HepG2 (cell line): ENCODE results near the gene INHA. TPM values are rescaled to one million over a fixed set of nuclear protein-coding genes. Genes with fewer than 3 reads are reported as not detected.

ENCODE experiments used
- ARNT ChIP-seq: fragments of 450-650 bp; IDR thresholded peaks from 2 replicates; pipeline ENCODE4 v1.6.1; 2017
- CAMTA2 ChIP-seq: sonication (generic); formaldehyde crosslinking; IDR thresholded peaks from 2 replicates; pipeline ENCODE4 v1.4.0; 2020; ENCODE audit warnings: mild to moderate bottlenecking, missing genetic modification reagents, borderline replicate concordance
- CEBPG ChIP-seq: IDR thresholded peaks from 2 replicates; pipeline ENCODE4 v1.6.1; 2016
- ESRRA ChIP-seq: sonication (generic); formaldehyde crosslinking; IDR thresholded peaks from 2 replicates; pipeline ENCODE4 v1.5.1; 2020; ENCODE audit warnings: mild to moderate bottlenecking, low read depth, missing genetic modification reagents
- FOXJ3 ChIP-seq: sonication (generic); formaldehyde crosslinking; IDR thresholded peaks from 2 replicates; pipeline ENCODE4 v1.4.0; 2020; ENCODE audit warnings: missing genetic modification reagents, mild to moderate bottlenecking, borderline replicate concordance
- HNRNPLL ChIP-seq: fragments of 200-400 bp; formaldehyde crosslinking; IDR thresholded peaks from 2 replicates; pipeline ENCODE4 v1.6.1; 2017; ENCODE audit warnings: mild to moderate bottlenecking, low read depth, low read length; ENCODE audit not compliant: poor library complexity, severe bottlenecking
- HOXA5 ChIP-seq: sonication (generic); formaldehyde crosslinking; IDR thresholded peaks from 2 replicates; pipeline ENCODE4 v1.4.0; 2020; ENCODE audit warnings: missing genetic modification reagents
- MAX ChIP-seq: IDR thresholded peaks from 2 replicates; pipeline ENCODE4 v1.6.1; 2012; ENCODE audit warnings: inconsistent platforms
- MEIS2 ChIP-seq: sonication (generic); formaldehyde crosslinking; IDR thresholded peaks from 2 replicates; pipeline ENCODE4 v1.9.0; 2021; ENCODE audit warnings: mild to moderate bottlenecking, missing genetic modification reagents
- NAIF1 ChIP-seq: sonication (generic); formaldehyde crosslinking; IDR thresholded peaks from 2 replicates; pipeline ENCODE4 v1.5.0; 2020; ENCODE audit warnings: mild to moderate bottlenecking, missing genetic modification reagents, borderline replicate concordance
- PAX8 ChIP-seq: sonication (generic); formaldehyde crosslinking; IDR thresholded peaks from 2 replicates; pipeline ENCODE4 v1.8.0; 2022; ENCODE audit warnings: mild to moderate bottlenecking, missing genetic modification reagents, borderline replicate concordance
- SAFB2 ChIP-seq: sonication (generic); formaldehyde crosslinking; IDR thresholded peaks from 2 replicates; pipeline ENCODE4 v1.5.1; 2020; ENCODE audit warnings: missing genetic modification reagents, low read depth, mild to moderate bottlenecking, borderline replicate concordance
- STAT5B ChIP-seq: sonication (generic); formaldehyde crosslinking; IDR thresholded peaks from 2 replicates; pipeline ENCODE4 v1.4.0; 2020; ENCODE audit warnings: missing genetic modification reagents
- TRIM24 ChIP-seq: sonication (generic); formaldehyde crosslinking; IDR thresholded peaks from 2 replicates; pipeline ENCODE4 v1.8.0; 2022; ENCODE audit warnings: mild to moderate bottlenecking, missing genetic modification reagents
- ZBTB20 ChIP-seq: sonication (generic); formaldehyde crosslinking; IDR thresholded peaks from 2 replicates; pipeline ENCODE4 v1.8.1; 2023; ENCODE audit warnings: missing genetic modification reagents, low read depth, mild to moderate bottlenecking, borderline replicate concordance
- ZNF205 ChIP-seq: IDR thresholded peaks from 2 replicates; pipeline ENCODE4 v1.6.1; 2018; ENCODE audit warnings: missing biosample characterization, missing genetic modification reagents
- polyA plus RNA-seq, 8 experiments: library from polyadenylated mRNA; depleted of rRNA in 3 of 8; stranded (reverse) in 7 of 8; unstranded in 1 of 8; fragments of >200 nt; fragmentation: Illumina TruSeq in 4 of 8; extraction: Trizol in 4 of 8; gene quantifications; 2 replicates each; pipeline versions ENCODE4 v1.2.1 to v1.2.3, GENCODE V29; 2011 to 2016; ENCODE audit warnings: low read depth in 4 of 8, missing spikeins in 1 of 8, mixed read lengths in 1 of 8; ENCODE audit not compliant: insufficient read depth in 1 of 8
- total RNA-seq, 5 experiments: library from RNA; depleted of rRNA; stranded (reverse); fragments of >200 nt; fragmentation: Illumina TruSeq; extraction: Trizol; gene quantifications; 2 replicates each; pipeline ENCODE4 v1.2.3, GENCODE V29; 2016; ENCODE audit warnings: low read depth in 1 of 5
- TF ChIP-seq, protein P1 (sequence below): sonication (generic); formaldehyde crosslinking; IDR thresholded peaks from 2 replicates; pipeline ENCODE4 v1.4.0; 2020; ENCODE audit warnings: missing genetic modification reagents
- TF ChIP-seq, protein P2 (sequence below): sonication (generic); formaldehyde crosslinking; IDR thresholded peaks from 2 replicates; pipeline ENCODE4 v1.8.1; 2023; ENCODE audit warnings: missing genetic modification reagents, inconsistent platforms, borderline replicate concordance
- TF ChIP-seq, protein P3 (sequence below), 2 experiments: sonication (generic) in 1 of 2; formaldehyde crosslinking in 1 of 2; IDR thresholded peaks; 2 replicates each; pipeline versions ENCODE4 v1.4.0 to v1.6.1; 2016 to 2020; ENCODE audit warnings: borderline replicate concordance in 1 of 2, low read depth in 1 of 2, mild to moderate bottlenecking in 1 of 2, missing genetic modification reagents in 1 of 2
- TF ChIP-seq, protein P4 (sequence below): sonication (generic); formaldehyde crosslinking; IDR thresholded peaks from 2 replicates; pipeline ENCODE4 v1.9.0; 2021; ENCODE audit warnings: missing genetic modification reagents, borderline replicate concordance
- TF ChIP-seq, protein P5 (sequence below): sonication (generic); formaldehyde crosslinking; IDR thresholded peaks from 2 replicates; pipeline ENCODE4 v1.4.0; 2020; ENCODE audit warnings: missing genetic modification reagents, borderline replicate concordance

Gene INHA
- total and polyA plus RNA-seq, 2 of the 13 experiments (the other 11 are each of a cell fraction or from before 2014, with no cell fraction given), result 4.1 to 15.2 TPM

DNA sequence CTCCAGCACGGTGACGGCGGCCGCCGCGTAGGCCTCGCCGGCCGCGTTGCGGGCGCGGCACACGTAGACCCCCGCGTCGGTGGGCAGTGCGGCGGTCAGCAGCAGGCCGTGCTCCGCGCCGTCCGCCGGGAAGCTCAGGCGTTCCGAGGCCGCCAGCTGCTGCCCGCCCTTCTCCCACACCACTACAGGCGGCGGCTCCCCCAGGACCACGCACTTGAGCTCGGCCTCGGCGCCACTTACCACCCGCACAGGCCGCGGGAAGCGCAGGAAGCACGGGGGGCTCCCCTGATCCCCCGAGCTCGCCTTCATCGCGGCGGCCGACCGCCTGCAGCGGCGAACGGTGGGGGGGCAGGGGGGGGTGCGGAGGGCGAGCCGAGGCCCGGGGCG, 1.2 kb upstream of the INHA start (continued):
- TF ChIP-seq HNRNPLL (no peak), SAFB2 (CRISPR knock-in tag) (no peak), ARNT (no peak), CEBPG (CRISPR knock-in tag) (no peak), ZBTB20 (no peak), STAT5B (no peak), FOXJ3 (CRISPR knock-in tag) (no peak), NAIF1 (CRISPR knock-in tag) (no peak), MEIS2 (CRISPR knock-in tag) (no peak), HOXA5 (peak; percentile 50; the same call in 1 of the 2 replicates), CAMTA2 (CRISPR knock-in tag) (0 out of 2 replicates have a peak, but pooled peaks have one; percentile 34), ZNF205 (no peak), PAX8 (no peak), TRIM24 (CRISPR knock-in tag) (no peak), MAX (no peak), ESRRA (no peak)
- TF ChIP-seq, protein P1, sequence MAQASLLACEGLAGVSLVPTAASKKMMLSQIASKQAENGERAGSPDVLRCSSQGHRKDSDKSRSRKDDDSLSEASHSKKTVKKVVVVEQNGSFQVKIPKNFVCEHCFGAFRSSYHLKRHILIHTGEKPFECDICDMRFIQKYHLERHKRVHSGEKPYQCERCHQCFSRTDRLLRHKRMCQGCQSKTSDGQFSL (CRISPR knock-in tag), result peak; percentile 92; the same call in 1 of the 2 replicates
- TF ChIP-seq, protein P2, sequence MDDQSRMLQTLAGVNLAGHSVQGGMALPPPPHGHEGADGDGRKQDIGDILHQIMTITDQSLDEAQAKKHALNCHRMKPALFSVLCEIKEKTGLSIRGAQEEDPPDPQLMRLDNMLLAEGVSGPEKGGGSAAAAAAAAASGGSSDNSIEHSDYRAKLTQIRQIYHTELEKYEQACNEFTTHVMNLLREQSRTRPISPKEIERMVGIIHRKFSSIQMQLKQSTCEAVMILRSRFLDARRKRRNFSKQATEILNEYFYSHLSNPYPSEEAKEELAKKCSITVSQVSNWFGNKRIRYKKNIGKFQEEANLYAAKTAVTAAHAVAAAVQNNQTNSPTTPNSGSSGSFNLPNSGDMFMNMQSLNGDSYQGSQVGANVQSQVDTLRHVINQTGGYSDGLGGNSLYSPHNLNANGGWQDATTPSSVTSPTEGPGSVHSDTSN (CRISPR knock-in tag), result no peak
- TF ChIP-seq, protein P3, sequence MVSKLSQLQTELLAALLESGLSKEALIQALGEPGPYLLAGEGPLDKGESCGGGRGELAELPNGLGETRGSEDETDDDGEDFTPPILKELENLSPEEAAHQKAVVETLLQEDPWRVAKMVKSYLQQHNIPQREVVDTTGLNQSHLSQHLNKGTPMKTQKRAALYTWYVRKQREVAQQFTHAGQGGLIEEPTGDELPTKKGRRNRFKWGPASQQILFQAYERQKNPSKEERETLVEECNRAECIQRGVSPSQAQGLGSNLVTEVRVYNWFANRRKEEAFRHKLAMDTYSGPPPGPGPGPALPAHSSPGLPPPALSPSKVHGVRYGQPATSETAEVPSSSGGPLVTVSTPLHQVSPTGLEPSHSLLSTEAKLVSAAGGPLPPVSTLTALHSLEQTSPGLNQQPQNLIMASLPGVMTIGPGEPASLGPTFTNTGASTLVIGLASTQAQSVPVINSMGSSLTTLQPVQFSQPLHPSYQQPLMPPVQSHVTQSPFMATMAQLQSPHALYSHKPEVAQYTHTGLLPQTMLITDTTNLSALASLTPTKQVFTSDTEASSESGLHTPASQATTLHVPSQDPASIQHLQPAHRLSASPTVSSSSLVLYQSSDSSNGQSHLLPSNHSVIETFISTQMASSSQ (IDR thresholded peaks at IDR 0.05; ENCODE audit: low read depth), result no peak
- TF ChIP-seq, protein P3 (CRISPR knock-in tag; IDR thresholded peaks at IDR 0.05; ENCODE audit: borderline replicate concordance), result no peak
- TF ChIP-seq, protein P4, sequence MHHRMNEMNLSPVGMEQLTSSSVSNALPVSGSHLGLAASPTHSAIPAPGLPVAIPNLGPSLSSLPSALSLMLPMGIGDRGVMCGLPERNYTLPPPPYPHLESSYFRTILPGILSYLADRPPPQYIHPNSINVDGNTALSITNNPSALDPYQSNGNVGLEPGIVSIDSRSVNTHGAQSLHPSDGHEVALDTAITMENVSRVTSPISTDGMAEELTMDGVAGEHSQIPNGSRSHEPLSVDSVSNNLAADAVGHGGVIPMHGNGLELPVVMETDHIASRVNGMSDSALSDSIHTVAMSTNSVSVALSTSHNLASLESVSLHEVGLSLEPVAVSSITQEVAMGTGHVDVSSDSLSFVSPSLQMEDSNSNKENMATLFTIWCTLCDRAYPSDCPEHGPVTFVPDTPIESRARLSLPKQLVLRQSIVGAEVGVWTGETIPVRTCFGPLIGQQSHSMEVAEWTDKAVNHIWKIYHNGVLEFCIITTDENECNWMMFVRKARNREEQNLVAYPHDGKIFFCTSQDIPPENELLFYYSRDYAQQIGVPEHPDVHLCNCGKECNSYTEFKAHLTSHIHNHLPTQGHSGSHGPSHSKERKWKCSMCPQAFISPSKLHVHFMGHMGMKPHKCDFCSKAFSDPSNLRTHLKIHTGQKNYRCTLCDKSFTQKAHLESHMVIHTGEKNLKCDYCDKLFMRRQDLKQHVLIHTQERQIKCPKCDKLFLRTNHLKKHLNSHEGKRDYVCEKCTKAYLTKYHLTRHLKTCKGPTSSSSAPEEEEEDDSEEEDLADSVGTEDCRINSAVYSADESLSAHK (CRISPR knock-in tag), result no peak
- TF ChIP-seq, protein P5, sequence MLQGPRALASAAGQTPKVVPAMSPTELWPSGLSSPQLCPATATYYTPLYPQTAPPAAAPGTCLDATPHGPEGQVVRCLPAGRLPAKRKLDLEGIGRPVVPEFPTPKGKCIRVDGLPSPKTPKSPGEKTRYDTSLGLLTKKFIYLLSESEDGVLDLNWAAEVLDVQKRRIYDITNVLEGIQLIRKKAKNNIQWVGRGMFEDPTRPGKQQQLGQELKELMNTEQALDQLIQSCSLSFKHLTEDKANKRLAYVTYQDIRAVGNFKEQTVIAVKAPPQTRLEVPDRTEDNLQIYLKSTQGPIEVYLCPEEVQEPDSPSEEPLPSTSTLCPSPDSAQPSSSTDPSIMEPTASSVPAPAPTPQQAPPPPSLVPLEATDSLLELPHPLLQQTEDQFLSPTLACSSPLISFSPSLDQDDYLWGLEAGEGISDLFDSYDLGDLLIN (CRISPR knock-in tag), result no peak
